Measurements from ENCODE around the gene UTP14C.

GRCh38 chr13:52027832-52028231 is 3.3 kb downstream of the UTP14C start:
- TF ChIP-seq EZH2 (IDR thresholded peaks at IDR 0.05): no peak
- no peak for TF ChIP-seq POLR2AphosphoS5 (IDR thresholded peaks at IDR 0.05; ENCODE audit: borderline replicate concordance, low read depth, low read length)
- no peak for TF ChIP-seq FOXP2 (optimal IDR thresholded peaks at IDR 0.05; ENCODE audit: control extremely low read depth, extremely low read length, insufficient read depth)

Measured in SK-N-MC (cell line).